HG03442 (cell line): Measurements from ENCODE around the gene PSORS1C1.

Experiments used
- ATAC-seq: cut with Tn5 transposase; IDR thresholded peaks from one replicate; pipeline ENCODE4 v1.9.1; 2021; ENCODE audit warnings: mild to moderate bottlenecking, moderate library complexity; ENCODE audit not compliant: unreplicated experiment

The PSORS1C1 gene

GRCh38 chr6:31094389-31094881, 20.2 kb upstream of the PSORS1C1 start:
- ATAC-seq = no peak

- ATAC-seq = no peak
Observed at GRCh38 chr6:31096215-31096614, 18.4 kb upstream of the PSORS1C1 start.

GRCh38 chr6:31096656-31097055, 17.9 kb upstream of the PSORS1C1 start:
- no peak for ATAC-seq

GRCh38 chr6:31098449-31098938, 16.1 kb upstream of the PSORS1C1 start:
- no peak for ATAC-seq

- no peak for ATAC-seq
Observed at GRCh38 chr6:31103136-31103535, 11.5 kb upstream of the PSORS1C1 start.

GRCh38 chr6:31107052-31107451, 7.5 kb upstream of the PSORS1C1 start:
- no peak for ATAC-seq

GRCh38 chr6:31110825-31111582, 3.6 kb upstream of the PSORS1C1 start:
- ATAC-seq = no peak

DNA sequence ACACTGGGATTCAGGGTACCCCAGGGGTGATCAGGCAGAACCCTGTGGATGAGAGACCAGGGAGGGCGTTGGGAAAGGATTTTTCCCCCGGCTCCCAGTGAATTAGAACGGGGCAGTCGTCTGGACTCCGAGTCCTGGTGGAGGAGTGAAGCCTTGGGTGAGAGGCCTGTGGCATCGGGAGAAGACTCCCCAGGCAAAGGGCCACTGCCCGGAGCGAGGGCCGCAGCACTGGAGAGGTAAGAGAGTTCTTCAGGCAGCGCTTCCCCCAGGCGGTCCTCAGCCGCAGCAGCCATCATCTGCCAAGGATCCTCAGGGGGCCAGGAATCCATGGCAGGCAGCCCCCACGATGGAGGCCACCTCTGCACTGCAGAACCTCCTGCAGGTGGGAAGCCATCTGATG, 2.9 kb upstream of the PSORS1C1 start:
- ATAC-seq = no peak

DNA sequence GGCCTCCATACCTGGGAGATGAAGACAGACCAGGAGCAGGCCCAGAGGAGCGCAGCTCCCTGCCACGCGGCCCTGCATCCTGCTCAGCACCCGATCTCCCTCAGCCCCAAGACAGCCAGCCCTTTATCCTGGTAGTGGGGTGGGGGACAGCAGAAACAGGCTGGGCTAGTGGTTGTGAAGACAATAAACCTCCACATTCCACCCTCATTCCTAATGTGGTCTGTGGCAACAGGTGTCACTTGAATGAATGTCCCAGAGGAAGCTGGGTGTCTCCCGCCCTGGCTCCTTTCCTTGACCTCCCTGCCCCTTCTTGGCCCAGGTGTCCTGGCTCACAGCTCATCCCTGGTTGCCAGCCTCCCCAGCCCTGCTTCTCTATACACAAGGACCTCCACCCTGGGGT, 2.1 kb upstream of the PSORS1C1 start, which contains the start of gene C6orf15:
Gene C6orf15 (minus strand): TSS at position 98 of the 400 bp plus-strand sequence. CDS start 20 bp downstream, at position 78.
- no peak for ATAC-seq

DNA sequence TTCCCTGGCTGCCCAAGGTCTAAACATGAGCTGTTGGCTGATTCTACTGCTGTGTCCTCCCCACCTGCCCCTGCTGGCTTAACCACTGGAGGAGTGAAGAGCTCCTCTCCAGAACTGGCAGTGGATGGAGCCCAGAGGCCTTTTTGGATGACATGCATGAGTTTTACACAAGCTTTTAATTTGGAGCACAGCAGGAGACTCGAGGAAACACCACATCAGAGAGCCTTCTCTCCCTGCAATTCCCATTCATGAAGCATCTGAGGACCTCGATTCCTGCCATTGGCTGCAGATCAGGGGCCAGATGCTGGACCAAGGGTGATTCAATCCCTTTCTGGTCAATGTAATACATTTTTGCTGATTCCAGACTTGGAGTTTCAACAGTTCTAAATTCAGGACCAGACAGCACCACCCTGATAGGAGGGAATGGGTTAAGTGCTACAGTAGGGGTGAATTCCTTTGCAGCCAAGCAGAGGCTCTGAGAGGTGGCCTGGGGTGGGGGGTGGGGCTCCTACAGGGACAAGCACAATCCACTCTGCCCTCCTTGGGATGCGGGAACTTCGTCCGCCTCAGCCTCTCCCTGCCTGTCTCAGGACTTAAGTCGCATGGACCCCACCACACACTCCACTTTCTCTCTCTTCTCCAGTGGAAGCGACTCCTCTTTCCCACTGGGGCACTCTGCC, 599 bp upstream of the PSORS1C1 start:
- ATAC-seq = no peak

DNA sequence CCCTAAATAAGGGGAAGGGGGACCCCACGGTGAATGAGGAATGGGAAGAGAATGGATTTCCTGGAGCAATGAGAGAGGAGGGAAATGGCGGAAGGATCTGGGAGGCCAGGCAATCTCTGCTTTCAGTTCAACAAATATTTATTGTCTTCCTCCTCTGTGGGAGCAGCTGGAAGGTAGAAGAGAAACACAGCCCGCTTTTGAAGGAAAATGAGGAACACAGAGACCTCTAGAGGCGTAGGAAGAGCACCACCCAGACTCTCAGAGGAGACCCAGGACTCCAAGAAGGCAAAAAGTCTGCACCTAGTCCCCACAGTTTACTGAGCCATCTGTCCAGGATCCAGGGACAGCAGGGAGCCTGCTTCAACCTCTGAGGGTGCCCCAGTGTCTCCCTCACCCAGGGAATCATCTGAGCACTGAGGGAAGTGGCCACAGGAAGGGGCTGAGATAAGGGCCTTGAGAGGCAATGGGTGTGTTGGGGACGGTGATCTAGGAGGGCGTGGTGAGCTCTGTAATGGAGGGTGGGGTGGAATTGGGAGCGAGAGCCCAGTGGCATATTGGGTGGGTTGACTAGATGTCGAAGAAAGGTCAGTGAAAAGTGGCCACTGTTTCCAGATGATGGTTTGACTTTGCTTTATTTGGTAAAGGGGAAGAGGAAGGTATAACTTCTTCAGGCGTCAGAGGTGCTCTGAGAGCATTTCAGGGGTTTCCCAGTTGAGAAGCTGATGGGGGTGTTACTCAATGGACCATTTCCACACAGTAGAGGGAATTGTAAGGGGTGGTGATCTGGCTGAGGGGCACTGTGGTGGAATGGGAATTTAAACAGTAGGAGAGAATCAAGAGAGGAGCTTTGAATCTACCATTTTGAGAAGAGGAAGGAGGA, 610 bp downstream of the PSORS1C1 start:
- ATAC-seq = no peak

GRCh38 chr6:31115941-31116560, 1.5 kb downstream of the PSORS1C1 start:
- ATAC-seq = no peak

DNA sequence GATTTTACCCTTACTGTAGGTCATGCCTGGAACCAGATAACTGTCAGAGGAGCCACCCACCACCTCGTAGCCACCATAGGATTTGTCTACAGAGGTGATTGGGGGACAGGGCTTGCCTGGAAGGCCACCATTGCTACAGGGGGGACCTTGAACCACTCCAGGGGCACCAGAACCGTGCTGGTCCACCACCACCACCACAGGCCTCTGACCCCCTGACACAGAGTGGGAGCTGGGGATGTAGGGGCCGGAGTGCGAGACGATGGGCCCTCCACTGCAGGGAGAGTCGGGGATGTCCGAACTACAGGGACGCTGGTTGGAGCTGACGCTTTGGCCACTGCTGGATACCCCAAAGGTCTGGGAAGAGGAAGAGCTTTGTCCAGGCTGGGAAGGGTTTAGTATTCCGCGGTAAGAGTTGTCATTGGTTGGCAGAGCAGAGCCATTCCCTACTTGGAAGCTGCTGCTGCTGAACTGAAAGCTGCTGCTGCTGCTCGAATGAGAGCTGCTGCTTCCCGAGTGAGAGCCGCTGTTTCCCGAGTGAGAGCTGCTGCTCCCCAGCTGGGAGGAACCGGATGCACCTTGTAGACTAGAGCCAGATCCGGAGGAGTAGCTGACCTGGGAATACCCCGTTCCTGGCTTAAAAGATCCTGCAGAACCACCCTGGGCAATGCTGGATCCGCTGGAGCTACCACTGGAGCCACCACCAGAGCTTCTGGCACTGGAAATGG, 2.2 kb downstream of the PSORS1C1 start:
- no peak for ATAC-seq

GRCh38 chr6:31118178-31118577, 3.6 kb downstream of the PSORS1C1 start:
- ATAC-seq = no peak

GRCh38 chr6:31120151-31120915, 5.7 kb downstream of the PSORS1C1 start, which contains the start of gene CDSN:
Gene CDSN (minus strand): TSS chr6:31120446. CDS start chr6:31120419, 27 bp downstream.
- ATAC-seq = no peak

GRCh38 chr6:31121131-31121790, 6.7 kb downstream of the PSORS1C1 start:
- ATAC-seq = no peak

DNA sequence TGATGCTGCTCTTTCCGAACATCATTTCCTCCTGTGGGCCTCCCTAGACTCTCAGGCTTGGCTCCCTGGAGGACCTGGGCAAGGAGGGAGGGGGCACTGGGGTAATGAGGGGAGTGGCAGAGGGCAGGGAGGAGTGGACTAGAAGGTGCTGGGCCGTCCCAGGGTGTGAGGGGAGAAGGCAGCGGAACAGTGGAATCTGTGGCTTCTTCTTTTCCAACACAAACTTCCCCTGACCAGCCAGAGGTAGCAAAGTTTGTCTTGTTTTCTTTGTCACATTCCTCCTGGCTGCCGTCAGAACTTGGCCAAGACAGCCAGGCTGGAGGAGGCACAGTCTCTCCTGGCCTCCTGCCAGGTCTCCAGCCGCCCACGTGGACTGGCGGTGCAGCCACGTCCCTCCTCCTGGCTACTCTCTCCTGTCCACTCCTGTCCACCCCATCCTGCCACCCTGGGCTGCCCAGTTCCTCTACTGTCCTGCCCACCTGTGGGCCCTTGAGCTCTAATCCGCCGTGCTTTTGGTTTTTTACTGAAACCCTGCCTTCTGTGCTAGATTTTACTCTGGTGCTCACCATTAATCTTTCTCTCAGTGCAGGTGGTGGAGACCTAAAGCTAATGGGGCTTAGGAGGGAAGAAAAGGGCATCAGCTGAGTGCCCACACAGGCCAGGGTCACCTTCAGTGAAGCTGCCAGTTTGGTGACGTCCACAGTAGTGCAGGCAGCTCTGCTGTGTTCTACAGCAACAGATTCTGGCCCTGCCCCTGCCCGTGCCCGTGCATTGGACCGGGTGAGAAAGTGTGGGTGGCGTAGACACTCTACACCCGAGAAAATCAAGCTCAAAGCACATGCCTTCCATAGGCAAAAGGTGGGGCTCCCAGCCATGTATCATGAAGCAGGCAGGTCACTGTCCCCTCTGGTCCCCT, 8.4 kb downstream of the PSORS1C1 start:
- no peak for ATAC-seq
